SHP77 (cell line): ENCODE measurements around the gene LDLRAD4.

ENCODE experiments used
- DNase-seq, 2 experiments: peaks; one replicate each; lab custom pipeline; 2025; lab: John Stamatoyannopoulos, UW

LDLRAD4 gene

DNA sequence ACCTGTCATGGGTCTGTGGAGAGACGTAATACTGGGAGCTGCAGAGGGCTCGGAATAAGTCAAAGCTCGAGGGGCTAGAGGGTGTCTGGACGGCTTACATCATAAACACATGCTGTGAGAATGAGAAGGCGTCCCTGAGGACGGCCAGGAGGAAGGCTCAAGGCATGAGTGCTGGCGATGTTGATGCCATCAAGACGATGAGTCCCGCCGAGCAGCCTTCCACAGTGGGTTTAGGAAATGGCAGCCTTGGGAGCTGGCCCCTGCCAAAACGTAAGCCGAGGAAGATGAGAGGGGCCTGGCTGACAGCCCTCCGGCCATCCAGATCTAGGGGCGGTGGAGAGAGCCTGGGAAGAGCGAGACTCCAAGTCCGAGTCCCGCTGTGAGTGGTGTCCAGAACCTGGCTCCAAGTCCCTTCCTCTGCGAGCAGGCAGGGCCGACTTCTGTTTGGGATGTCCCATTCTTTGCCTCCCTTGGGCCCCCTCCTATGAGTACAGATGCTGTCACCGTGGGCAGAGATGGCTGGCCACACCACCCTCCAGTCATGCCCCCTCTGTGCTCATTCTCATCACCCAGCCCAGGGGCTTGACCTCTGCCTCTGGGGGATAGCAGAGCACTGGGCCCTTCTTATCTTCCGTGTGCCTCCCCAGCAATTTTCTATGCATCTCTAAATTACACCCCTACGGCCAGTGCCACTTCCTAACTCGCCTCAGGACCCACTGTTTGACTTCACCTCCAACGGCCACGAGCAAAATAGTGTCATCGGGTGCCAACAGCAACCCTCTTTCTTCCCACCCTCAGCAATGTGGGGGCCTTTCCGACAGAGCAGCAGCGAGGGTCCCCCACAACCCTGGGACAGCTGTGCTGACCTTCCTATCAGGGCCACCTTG lies 332.1 kb downstream of the LDLRAD4 start:
- no peak for DNase-seq

DNA sequence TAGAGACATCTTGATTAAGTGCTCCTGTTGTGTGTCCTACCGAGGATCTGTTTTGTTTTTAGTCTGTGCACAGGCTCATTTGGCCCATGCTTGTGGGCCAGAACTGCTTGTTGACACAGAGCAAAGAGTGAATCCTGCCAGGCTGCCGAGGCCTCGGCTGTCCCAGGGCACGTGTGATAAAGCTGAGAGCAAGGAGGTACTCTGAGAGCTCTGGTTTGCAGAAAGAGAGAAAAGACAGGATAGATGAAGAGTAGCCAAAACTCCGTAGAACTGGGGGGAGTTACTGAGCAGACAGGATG lies 332.7 kb downstream of the LDLRAD4 start:
- DNase-seq, result no peak

DNA sequence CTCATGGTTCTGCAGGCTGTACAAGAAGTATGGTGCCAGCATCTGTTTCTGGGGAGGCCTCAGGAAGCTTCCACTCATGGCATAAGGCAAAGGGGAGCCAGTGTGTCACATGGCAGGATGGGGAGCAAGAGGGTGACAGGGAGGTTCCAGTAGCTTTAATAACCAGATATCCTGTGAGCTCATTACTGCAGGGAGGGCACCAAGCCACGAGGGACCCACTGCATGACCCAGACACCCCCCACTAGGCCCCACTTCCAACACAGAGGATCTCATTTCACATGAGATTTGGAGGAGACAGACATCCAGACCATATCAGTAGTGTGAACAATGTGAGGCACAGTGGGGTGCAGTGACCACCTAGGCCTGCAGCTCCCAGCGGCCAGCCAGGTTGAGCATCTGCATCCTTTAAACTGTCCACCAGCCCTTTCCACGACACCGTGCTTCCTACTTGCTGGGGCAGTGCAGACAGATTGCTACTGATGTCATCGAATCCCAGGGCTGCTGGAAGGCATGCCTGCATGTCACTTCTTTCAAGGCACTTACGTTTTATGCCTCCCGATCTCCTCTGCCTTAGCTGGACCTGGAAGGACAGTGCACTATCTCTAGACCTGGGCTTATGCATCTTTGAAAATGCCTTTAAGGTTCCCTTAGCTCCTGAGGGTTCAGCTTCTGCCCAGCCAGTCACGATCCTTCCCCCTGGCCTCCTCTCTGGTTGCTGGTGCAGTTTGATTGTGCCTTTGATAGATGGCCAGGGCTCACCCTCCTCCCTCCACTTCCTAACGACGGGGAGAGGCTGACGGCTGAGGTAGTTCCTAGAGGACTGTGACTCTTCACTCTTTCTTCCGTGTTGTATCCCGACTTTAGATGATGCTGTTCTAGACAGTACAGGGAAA lies 333.5 kb downstream of the LDLRAD4 start:
- no peak for DNase-seq

DNA sequence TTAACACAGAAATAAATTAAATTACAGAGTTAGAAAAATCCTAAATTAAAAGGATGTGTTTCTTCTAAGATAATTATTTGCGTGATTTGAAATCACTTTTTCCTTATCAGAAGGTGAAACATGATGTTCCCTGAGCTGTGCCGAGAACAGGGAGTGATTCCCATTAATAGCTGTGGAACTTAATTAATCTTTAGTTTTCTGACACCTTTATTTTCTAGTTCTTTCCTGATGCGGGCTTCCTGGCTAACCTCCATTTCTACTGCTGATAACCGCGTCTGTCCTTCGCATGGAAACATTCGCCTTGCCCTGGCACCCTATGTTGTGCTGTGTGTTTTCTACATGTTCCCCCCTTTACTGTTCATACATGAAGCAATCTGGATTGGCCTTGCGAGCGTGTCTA lies 334.9 kb downstream of the LDLRAD4 start:
- no peak for DNase-seq

DNA sequence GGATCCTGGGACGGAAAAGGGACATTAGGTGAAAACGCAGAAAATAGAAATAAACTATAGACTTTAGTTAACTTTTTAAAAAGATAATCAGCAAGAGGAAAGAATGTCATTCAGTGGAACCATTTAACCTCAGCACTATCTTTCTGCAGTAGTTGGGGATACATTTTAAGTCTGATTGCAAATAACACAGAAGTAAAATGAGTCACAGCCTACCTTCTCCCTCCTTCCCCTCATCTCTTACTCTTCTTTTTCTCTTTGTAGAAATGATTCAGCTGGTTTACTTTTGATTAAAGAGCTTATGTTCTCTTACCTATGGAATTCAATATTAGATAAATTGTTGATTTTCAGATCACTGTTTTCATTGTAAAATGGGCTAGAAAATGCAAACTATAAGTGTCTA lies 336.6 kb downstream of the LDLRAD4 start:
- no peak for DNase-seq

DNA sequence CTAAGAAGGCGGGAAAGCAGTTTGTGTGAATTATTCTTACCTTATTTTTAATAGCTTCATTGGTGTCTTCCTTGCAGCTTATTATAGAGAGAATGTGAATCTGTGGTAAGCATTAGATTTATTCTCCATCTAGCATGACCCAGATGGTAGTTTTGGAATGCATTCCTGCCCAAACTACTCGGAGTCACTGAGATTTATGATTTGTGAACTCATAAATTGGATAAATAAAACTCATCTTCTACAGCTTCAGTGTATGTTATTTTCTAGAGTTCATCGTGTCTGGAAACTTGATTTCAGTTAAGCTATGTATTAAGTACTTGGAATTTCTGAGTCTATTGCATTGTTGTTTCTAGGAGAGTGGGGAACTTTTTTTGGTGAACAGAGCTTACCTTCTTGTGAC lies 337.3 kb downstream of the LDLRAD4 start:
- DNase-seq, result no peak

DNA sequence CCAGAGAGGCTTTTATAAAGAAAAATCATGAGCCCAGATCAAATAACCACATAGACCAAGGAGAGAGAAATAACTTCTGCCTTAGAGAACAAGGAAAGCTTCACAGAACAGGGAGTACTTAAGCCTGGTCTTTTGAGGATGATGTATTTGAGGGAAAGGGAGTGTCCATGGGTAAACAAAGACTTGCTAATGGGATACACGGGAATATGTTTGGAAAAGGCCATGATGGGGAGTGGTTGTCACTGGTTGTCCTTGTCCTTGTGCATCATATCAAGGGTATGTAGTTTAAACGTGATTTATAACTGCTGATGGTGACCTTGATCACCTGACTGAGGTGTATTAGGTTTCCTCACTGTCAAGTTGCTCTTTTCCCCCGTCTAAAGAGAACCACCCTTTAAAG lies 337.9 kb downstream of the LDLRAD4 start:
- DNase-seq, result no peak

DNA sequence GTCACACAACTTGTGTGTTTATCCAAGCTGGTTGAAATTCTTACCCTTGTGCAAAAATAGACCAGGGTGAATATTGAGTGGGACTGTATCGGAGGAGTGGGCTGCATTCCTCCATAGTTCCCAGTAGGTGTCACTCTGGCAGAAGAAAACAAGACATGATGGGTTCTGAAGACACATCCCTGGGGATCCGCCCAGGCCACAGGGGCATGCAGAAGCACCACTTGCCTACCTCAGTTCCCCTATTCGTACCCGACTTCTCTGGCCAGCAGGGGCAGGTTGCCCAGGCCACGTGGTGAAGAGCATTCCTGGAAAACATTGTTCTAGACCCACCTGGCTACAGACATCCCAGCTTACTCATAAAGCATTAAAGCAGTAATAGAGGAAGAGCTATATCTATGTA lies 339.6 kb downstream of the LDLRAD4 start:
- peak in 1 of 2 experiments; percentile 51 for DNase-seq

DNA sequence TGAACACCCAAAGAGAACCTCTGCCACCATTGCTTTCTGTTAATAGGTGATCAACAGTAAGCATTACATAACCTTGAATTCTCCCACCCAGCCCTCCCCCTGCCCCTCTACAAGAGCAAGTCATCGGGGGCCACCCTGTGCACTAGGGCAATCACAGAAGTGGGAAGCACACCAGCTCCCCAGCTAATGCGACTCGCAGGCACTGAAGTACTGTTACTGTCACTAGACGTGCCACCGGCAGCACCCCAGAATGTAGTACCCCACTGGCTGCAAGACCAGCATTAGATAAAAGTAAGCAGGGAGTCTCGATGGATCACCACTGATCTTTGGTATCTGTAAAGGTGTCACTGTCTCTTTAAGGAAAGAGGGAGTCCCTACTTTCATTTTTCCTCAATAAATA lies 340.2 kb downstream of the LDLRAD4 start:
- no peak for DNase-seq

DNA sequence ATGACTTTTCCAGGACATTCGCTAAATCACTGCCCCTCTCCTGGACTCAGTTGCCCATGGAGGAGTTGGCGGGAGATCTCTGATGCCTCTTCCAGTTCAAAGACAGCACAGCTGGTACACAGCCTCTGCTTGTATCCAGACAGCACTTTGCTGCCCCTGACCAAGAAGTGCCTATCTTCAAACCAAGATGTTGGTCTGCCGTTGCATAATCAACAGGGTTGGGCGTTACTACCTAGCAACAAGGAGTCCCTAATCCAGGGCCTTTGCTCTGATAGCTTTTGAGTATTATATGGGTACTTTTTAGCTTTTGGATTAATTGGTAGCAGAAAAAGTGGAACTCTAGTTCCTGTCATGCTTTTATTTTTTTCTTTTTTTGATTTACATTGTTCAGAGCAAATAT lies 341.2 kb downstream of the LDLRAD4 start:
- no peak for DNase-seq

DNA sequence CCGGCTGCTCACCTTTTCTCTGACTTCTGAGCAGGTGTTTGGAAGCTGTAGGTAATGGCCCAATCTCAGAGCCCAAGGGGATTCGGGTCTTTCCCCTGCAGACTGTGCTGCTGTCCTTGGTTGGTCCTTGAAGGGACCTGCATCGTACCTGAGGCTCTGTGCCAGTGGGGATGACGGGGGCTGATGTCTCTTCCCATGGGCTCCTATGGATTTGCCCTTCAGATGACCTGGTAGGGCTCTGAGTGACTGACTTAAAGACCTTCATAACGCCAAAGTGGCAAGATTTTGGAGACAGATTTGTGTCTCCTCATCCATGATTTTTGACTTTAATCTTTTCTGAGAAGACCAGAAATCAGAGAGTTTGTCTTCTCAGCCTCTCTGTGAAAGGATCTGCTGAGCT lies 341.7 kb downstream of the LDLRAD4 start:
- no peak for DNase-seq

DNA sequence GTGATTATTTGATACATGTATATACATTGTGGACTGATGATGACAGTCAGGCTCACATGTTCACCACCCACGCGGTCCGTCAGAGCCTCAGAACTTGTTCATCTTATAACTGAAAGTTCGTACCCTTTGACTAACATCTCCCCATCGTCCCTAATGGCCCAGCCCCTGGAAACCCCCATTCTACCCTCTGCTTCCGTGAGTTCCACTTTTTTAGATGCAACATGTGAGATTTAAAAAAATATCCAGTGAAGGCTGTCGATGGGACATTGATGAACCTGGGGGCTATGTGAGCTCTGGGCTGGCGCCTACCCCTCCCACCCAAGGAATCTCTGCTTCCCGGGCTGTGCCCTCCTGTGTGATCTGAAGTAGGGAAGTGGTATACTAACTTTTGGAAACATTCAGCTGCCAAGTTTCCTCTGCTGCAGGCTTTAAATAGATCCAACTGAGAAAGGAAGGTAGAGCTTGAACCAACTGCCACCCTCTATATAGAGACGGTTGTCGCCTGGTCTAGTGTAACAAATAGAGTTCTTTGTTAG lies 344.0 kb downstream of the LDLRAD4 start:
- no peak for DNase-seq

DNA sequence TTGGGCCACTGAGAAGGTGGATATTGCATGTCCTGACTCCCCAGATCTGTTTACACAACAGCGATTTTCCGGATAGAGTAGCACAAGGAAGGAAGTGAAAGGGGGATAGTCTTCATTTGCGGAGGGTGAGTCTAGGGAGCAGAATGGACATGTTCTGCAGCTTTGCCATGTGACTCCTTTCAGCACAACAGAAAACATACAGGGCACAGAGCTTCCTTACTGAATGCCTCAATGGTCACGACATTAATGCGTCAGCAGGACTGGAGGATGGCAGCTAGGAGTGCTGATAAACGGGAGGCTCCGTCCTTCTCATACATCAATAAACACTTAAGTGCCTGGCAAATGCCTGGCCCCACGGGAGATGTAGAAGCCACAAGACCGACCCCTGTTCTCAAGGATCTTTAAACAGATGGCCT lies 344.8 kb downstream of the LDLRAD4 start:
- no peak for DNase-seq

DNA sequence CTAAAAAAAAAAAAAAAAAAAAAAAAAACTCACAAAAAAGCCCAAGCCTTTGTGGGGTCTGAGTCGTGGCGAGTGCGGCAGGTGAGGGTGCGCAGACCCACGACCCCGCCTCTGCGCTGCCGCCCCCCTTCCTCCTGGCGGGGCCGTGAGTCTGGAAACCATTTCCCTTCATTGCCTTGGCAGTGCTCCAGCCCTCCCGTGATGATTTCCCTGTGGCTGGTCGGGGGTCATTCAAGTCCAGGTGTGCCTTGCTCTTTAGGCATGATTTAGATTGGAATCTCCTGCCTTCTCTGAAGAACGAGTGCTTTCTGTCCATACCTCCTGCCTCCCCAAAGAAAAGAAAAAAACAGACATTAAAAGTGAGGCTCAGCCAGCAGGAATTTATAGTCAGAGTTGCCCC lies 346.0 kb downstream of the LDLRAD4 start:
- DNase-seq, result peak in 1 of 2 experiments; percentile 47

DNA sequence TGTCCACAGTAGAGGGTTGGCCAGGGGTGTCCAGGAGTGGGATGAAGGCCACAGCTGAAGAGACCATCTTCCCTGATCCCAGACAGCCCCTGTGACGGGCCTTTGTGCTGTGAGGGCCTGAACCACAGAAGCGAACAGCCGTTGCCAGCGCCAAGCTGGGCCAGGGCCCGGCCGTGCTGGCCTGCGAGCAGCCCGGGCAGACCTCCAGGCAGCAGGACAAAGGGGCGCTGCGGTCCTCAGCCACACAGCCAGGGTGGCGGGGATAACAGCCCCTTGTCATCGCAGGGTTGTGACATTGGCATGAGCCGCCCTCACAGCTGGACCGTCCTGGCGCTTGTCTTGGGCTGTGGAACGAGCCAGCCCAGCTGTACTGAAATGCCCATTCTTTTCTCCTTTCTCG lies 346.7 kb downstream of the LDLRAD4 start:
- no peak for DNase-seq

DNA sequence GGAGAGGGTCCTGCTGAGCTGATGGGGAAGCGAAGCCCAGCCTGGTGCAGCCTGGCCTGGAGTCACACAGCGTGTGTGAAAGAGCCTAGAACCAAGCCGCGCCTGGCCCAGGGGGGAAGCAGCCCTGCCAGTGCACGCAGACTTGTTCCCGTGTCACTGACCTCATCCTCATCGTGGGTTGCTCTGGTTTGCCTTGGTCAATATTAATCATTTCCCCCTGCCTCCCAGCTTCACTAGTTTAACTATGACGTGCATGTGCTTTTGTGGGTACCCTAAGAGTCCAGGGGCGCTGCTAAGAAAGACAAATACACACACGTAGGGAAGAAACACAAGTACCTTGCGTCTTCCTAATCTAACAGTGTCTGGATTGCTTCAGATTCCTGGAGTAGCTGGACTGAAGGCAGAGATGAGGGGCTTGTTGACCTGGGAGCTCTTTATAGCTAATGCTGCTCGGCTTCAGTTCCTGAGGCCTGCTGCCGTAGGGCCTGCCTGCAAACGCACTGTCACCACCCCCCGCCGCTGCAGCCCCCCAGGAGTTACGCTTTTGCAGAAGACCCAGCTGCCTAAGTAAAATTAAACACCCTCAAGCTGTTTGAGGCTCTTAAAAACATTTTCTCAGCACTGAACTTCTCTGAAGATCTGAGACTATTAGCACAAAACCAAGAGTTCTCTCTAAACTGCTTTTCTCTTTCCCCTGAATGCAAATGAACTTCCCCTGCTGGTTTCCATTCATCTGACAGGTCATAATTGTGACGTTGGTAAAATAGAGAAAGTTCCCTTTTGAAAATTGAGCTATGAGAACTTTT lies 348.6 kb downstream of the LDLRAD4 start:
- DNase-seq, result no peak

DNA sequence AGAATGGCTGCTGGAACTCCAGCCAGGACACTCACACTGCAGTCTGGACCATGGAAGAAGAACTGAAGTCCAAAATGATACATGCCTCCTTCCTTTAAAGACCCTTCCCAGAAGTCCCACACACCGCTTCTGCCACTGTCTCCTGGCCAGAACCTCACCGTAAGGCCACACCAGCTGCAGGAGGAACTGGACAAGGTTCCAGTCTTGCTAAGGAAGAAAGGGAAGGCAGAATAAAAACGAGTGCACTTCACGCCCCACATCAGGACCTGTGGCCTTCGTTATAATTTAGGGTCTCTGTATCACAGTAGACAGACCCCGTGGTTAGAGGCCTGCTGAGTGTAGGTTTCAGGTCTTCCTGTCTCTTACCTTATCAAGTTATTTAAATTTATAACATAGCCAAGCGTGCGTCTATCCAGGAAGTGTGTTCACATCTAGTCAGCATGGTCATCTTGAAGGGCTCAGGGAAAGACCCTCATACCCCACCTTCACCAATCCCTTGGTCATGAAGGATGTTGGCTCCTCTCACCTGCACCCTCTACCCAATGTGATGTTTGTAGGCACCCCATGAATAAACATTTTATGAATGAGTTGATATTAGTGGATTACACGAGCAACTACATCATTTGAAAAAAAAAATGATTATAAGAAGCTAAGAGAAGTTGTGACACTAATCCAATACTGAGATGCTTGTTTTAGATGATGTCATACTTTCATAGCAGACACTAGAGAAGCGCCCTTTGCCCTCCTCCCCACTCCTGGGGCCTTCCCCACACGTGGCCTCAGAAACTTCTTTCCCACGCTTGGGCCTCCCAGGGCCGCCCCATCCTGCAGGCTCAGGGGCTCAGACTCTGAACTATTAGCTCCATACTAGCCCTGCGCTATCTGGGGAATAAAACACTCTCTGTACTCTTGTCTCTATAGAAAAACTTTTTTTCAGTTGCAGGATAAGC lies 350.2 kb downstream of the LDLRAD4 start:
- DNase-seq, result no peak

DNA sequence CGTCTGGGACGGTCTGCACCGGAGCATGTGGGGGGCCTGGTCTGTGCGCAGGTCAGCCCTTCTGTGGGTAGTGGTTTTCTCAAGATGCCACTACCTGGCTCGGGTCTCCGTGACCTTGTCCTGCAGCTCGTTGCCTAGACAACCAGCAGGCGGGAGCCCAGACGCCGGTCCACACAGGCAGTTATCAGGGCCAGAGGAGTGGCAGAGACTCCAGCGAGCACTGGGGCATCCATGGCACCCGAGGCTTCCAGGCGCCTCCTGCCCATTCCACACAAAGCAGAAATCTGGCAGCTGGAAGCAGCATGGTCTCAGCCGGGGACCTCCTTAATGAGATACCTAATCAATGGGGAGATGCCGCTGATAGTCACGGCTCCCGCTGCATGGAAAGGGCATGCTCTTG lies 351.7 kb downstream of the LDLRAD4 start:
- no peak for DNase-seq

DNA sequence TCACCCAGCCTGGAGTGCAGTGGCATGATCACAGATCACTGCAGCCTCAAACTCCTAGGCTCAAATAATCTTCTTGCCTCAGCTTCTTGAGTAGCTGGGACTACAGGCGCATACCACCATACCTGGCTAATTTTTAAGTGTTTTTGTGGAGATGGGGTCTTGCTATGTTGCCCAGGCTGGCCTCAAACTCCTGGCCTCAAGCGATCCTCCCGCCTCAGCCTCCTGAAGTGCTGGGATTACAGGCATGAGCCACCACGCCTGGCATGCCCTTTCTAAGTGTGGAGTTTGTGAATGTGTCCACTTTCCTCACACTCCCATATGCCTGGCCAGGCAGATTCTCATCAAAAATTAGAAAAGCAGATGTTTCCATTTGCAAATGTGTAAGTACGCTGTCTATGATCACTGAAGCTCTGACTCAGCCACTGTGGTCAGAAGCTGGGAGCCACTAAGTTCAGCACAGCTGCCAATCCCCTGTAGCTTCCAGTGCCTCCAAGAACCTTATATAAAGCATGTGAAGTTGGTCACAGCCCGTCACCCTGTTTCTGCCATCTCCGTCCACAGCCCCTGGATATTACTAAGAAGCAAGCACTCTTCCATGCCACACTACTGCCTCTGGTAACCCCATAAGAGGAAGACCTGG lies 352.4 kb downstream of the LDLRAD4 start:
- DNase-seq, result no peak

DNA sequence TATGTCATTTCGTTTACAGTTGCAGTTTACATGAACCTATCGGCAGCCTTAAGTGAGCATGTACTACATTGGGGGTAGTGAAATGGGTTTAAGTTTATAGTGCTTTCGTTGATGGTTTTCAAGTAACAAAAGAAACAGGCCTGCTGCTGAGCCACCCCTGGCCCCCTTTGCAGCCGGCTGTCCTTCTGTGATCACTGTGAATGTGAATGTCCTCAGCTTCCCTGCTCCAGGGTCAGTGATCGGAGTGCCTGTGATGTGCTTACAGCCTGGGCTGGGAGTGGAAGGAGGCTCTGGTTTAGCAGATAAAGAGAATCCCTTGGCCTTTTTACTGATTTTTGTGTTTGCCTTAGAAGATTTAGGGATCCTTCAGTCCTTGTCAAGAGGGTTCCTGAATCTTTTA lies 353.6 kb downstream of the LDLRAD4 start:
- no peak for DNase-seq

DNA sequence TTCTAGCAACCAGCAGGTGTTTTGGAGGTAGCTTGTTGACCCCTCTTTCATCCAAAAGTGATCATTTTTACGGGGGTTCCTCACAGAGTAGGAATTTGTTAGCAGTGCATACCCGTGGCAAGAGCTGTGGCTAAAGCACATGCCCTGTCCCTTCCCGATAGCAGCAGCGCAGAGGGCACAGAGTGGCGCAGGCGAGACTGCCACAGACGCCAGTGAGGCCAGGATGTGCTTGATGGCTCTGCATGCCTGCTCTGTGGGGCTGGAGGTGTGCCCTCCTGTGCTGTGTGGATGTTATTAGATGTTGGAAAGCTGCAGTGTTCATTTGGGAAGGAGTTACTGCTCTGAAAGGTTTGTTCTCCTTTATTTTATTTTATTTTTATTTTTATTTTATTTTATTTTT lies 354.2 kb downstream of the LDLRAD4 start:
- no peak for DNase-seq
